Sigmoid colon (tissue), 3 donors: ENCODE measurements around the gene KCNJ11.

Experiments
- POLR2A ChIP-seq, 2 donors: fragments of 450-650 bp; IDR thresholded peaks; one replicate each; pipeline ENCODE4 v1.6.1; 2016; ENCODE audit warnings: antibody characterized with exemption in 2 of 2, mild to moderate bottlenecking in 2 of 2, moderate library complexity in 2 of 2
- TF ChIP-seq, protein P1 (sequence below), 4 experiments: fragments of 450-650 bp in 3 of 4; fragments of 200-600 bp in 1 of 4; IDR thresholded peaks; one replicate each; pipeline ENCODE4 v1.5.1; 2016 to 2019; ENCODE audit warnings: antibody characterized with exemption in 4 of 4, mild to moderate bottlenecking in 3 of 4, moderate library complexity in 2 of 4

- TF ChIP-seq, protein P1, sequence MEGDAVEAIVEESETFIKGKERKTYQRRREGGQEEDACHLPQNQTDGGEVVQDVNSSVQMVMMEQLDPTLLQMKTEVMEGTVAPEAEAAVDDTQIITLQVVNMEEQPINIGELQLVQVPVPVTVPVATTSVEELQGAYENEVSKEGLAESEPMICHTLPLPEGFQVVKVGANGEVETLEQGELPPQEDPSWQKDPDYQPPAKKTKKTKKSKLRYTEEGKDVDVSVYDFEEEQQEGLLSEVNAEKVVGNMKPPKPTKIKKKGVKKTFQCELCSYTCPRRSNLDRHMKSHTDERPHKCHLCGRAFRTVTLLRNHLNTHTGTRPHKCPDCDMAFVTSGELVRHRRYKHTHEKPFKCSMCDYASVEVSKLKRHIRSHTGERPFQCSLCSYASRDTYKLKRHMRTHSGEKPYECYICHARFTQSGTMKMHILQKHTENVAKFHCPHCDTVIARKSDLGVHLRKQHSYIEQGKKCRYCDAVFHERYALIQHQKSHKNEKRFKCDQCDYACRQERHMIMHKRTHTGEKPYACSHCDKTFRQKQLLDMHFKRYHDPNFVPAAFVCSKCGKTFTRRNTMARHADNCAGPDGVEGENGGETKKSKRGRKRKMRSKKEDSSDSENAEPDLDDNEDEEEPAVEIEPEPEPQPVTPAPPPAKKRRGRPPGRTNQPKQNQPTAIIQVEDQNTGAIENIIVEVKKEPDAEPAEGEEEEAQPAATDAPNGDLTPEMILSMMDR (IDR thresholded peaks at IDR 0.05): no peak
- TF ChIP-seq POLR2A (IDR thresholded peaks at IDR 0.05): no peak
These were observed 17.0 kb upstream of the KCNJ11 start for GRCh38 chr11:17405232-17406005.
